CD1c-positive myeloid dendritic cell (primary cell): ENCODE results near the gene TGM2.

Experiments
- DNase-seq: peaks from one replicate; pipeline ENCODE4 v3.0.0-alpha.2; 2016; ENCODE audit errors: extremely low spot score

The TGM2 gene

DNA sequence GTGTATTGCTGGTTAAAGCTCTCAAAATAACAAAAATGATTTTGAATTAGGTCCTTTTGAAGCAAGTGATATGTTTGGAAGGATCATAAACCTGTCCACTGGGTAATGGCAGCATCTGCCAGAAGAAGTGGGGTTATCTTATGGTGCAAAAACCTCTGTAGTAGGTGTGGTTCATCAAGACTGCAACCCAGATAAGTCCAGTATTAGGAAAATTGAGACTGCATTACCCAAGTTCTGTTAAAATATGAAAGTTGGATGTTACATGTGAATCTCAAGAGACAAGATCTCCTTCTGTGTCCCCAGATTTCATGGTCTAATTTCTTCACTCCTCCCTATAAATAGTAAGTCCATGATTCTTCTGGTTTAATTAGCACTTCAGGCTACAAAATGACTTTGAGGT is 72.2 kb downstream of the TGM2 start:
- DNase-seq, result no peak

DNA sequence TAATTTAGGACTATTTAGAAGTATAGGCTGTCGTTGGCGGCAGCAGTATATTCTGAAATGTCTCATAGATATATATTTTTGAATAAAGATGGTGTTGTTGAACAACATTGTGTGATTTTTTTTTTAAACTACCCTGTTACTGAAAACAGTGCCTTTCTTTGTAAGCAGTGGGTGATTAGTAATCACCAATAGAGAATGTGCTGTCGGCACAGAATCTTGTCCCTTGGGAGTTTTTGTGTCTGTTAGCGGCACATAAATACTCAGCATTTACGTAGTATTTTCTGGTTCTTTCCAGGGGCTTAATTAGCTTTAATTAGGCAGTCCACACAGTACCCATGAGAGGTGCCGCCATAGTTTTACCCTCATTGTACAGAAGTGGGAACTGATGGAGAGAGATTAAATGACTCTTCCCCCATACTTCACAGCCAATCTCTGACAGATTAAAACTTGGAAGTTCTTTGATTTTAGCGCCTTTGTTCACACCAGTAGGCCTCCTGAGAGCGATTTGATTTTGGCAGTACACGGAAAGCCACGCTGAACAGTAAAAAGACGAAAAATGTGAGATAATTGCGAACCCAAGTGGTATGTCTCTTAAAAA is 72.7 kb downstream of the TGM2 start:
- no peak for DNase-seq

DNA sequence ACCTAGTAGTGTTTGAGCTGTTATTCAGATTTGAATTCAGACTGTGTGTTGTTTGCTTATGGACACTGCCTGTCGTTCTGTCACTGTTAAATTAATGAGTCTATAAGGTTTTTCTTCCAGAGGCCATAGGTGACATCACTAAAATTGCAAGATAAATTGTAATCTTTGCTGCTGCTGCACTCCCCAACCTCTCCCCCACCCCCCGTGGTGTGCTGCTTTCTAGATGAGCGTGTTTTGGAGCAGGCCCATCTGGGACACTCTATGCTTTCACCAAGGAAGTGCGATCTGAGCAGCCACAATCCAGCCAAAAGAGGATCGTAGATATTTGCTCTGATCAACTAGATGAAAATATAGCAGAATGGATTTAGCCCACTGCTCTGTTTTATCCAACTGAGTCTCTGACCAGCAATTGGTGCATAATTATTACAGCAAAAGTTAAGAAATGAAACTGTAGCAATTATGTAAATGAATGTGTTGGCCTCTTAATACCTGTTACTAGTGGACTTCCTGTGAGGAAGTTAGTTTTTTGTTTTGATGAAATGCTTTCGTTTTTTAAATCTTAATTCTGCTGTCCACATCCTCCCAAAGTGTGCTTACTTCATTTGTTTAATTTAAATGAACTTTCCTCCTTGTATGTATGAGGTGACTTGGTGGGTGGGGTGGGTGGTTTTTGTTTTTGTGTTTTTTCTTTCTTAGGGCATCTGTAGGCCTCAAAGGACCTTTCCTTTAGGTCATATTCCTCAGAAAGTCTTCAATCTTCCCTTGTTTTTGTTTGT is 73.4 kb downstream of the TGM2 start:
- peak; percentile 37 for DNase-seq

DNA sequence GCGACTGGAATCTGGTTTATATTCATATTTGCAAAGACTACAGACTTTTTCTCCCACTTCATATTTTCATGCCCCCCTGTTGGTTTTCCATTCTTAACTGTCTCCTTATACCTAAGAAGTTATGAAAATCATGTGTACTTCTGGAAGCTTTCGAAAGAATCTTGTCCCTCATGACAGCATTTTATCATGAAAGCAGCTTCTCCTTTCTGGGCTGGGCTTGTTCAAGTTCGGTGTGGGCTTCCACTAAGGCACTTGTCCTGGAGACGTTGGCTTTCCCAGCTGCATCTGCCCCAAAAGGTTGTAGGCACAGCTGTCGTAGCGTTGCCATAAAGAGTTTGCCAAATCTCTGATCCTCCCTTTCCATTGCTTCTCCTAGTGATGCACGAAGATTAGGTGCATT is 75.0 kb downstream of the TGM2 start:
- DNase-seq, result no peak

DNA sequence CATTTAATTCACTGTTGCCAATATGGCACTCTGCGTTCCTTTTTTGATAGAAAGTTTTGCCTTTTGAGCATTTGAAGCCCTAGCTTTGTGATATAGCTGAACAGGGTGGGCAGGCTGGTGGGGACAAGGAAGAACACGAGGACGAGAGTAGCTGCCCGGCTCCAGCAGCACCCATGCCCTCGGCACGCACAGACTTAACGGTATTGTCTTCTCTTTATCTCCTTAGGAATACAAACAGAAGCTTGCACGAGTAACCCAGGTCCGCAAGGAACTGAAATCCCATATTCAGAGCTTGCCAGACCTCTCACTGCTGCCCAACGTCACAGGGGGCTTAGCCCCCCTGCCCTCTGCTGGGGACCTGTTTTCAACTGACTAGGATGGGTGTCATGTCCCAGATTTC is 75.6 kb downstream of the TGM2 start:
- no peak for DNase-seq

- no peak for DNase-seq
These were observed 80.0 kb downstream of the TGM2 start for GRCh38 chr20:38085026-38085425.

DNA sequence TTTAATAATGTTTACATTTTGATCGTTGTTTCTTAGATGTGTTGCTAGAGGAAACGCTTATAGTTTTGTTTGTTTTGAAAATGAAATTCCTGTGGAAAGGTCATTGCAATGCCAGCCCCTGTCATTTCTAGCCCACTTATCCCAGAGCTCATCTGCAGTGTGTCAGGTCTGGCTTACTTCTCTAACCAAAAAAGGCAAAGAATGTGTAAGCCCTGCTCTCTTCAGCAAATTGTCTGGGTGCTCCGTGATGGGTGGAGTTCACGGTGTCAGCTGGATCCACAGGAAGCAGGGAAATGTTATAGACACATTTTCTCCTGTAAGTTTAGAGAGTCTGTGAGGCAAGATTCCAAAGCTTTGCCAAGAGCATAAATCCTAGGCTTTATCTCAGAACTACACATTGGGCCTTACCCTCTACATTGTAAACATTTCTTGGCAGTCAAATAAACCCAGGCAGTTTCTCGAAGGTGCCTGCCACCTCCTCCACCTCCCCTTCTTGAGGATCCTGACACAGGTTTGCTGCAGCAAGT is 80.6 kb downstream of the TGM2 start:
- no peak for DNase-seq

DNA sequence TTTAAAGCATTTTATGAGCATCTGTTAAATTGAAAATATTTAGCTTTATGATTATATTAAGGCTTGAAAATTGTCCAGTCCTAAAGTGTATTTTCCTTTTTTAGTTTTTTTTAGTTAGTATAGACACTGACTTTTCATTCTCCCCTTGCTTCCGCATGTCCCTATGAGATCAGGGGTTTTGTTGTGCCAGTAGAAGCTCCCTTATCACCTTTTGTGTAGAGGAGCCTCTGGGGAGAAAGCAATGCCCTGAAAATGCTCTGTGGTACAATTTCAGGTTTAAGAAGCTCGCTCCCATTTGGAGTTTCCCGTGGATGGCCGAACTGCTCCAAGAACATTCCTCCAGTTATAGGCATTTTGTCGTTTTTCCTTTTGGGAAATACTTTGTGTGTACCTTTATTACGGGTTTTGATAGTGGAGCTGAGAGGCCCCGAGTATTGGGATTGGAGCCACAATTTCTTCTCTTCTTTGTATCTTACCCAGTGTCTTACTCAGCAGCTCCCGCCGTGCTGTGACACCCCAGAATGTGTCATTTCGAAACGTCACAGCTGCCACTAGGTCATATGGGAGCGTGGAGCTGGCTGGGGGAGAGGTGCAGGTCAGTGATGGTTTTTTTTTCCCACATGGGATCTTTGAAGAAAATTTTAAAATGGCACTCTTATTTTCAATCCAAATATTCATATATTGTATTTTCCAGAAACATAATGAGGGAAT is 81.6 kb downstream of the TGM2 start:
- DNase-seq, result no peak

DNA sequence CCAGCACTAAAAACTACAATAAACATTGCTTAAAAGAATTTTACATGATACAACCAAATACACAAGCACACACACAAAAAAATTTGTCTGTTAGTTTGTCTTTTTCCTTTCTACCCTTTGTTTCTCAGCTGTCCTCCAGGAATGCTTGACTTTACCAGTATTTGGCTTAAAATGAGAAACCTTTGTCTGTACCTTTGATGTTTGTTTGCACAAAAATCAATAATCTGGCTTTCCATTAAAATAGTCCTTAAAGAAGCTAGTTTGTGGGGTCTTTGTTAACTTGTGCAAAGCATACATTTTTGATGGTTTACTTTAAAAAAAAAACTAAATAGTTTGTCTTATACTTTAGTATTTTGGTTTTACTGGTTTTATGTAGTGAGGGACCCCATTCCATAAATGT is 82.2 kb downstream of the TGM2 start:
- DNase-seq, result no peak

DNA sequence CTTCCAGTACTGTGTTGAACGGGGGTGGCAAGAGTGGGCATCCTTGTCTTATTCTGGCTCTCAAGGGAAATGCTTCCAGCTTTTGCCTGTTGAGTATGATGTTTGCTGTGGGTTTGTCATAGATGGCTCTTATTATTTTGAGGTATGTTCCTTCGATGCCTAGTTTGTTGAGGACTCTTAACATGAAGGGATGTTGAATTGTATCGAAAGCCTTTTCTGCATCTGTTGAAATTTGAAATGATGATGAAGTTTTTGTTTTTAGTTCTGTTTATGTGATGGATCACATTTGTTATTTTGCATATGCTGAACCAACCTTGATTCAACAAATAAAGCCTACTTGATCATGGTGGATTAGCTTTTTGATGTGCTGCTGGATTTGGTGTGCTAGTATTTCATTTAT is 83.5 kb downstream of the TGM2 start:
- no peak for DNase-seq

GRCh38 chr20:38079353-38079752 is 85.7 kb downstream of the TGM2 start:
- no peak for DNase-seq

- no peak for DNase-seq
These were observed 87.0 kb downstream of the TGM2 start for GRCh38 chr20:38078084-38078483.
